ENCODE results near the gene PXMP2.
A peak's percentile ranks its signal among the peaks of the same experiment; 100 is the strongest.
"Not testable (repeated sequence)": the region's sequence is repeated elsewhere in the genome, so short reads cannot be mapped to it uniquely, and the experiment has no call there.

PXMP2 gene

DNA sequence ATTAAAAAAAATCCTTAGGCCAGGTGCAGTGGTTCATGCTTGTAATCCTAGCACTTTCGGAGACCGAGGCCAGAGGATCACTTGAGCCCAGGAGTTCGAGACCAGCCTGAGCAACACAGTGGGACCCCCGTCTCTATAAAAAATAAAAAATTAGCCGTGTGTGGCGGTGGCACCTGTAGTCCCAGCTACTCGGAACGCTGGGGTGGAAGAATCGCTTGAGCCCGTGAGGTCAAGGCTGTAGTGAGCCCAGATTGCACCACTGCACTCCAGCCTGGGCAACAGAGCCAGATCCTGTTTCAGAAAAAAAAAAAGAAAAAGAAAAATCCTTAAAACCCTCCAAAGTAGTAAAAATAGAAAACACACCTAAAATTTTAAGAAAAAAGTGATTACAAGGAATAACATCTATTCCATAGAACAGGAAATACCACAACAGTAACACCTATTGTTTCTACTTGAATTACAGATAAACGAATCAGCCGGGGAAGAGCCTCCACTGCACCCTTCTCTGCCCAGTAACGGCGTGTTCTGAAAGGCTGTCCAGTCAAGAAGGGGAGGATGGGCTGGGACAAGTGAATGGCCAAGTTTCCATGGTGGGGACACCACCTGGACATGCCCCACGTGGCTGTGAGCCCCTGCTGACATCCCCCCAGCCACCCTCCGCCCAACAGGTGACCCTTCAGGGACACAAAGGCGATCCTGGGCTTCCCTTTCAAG is 18.1 kb upstream of the PXMP2 start:
- Mint-ChIP-seq H3K27me3 (no peaks in the 10 kb centered on the region), H3K4me3 (no peak overlapping the region), H3K4me1 (no peaks in the 10 kb centered on the region), H3K36me3 (ENCODE audit: low read depth) (peaks cover 61% of the 10 kb centered on the region), H3K9me3 (no peaks in the 10 kb centered on the region), H3K27ac (no peak overlapping the region)
- ATAC-seq, result no peak
- no peak for DNase-seq

- ATAC-seq (no peak), DNase-seq (no peak)
- no peaks in the 10 kb centered on the region for H3K9me3 Mint-ChIP-seq
- H3K4me1 Mint-ChIP-seq, result no peaks in the 10 kb centered on the region
- no peak overlapping the region for H3K4me3 Mint-ChIP-seq
- peaks cover 53% of the 10 kb centered on the region for H3K36me3 Mint-ChIP-seq (ENCODE audit: low read depth)
- H3K27ac Mint-ChIP-seq, result no peak overlapping the region
- no peaks in the 10 kb centered on the region for H3K27me3 Mint-ChIP-seq
Measured at GRCh38 chr12:132672116-132672515, 15.3 kb upstream of the PXMP2 start.

GRCh38 chr12:132672678-132673077 is 14.7 kb upstream of the PXMP2 start:
- H3K36me3 Mint-ChIP-seq (ENCODE audit: low read depth), result peaks cover 53% of the 10 kb centered on the region

GRCh38 chr12:132673288-132674179 is 13.9 kb upstream of the PXMP2 start:
- H3K27ac Mint-ChIP-seq, result no peak overlapping the region
- DNase-seq (no peak), ATAC-seq (no peak)
- no peaks in the 10 kb centered on the region for H3K4me1 Mint-ChIP-seq
- no peaks in the 10 kb centered on the region for H3K9me3 Mint-ChIP-seq
- H3K27me3 Mint-ChIP-seq, result no peaks in the 10 kb centered on the region
- no peak overlapping the region for H3K4me3 Mint-ChIP-seq
- peaks cover 56% of the 10 kb centered on the region for H3K36me3 Mint-ChIP-seq (ENCODE audit: low read depth)

More at GRCh38 chr12:132672678-132673077, 14.7 kb upstream of the PXMP2 start:
- Mint-ChIP-seq H3K9me3 (no peaks in the 10 kb centered on the region), H3K27me3 (no peaks in the 10 kb centered on the region), H3K27ac (no peak overlapping the region), H3K4me1 (no peaks in the 10 kb centered on the region), H3K4me3 (no peak overlapping the region)
- DNase-seq, result no peak
- ATAC-seq, result no peak

DNA sequence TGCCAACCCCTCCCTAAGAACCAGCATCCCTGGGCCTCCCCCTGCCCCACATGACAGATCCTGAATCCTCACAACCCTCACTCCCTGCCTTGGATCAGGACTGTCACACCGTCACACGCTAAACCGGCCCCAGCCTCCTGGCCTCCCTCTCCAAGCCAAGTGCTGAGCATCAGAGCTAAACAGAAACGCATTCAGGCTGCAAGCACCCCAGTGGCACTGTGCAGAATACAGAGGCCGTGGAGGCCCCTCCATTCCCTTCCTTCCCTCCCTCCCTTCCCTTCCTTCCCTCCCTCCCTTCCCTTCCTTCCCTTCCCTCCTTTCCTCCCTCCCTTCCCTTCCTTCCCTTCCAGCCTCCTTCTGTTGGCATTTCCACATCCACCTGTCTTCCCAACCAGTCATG is 12.8 kb upstream of the PXMP2 start:
- no peaks in the 10 kb centered on the region for H3K9me3 Mint-ChIP-seq
- H3K4me1 Mint-ChIP-seq, result no peaks in the 10 kb centered on the region
- peaks cover 55% of the 10 kb centered on the region for H3K36me3 Mint-ChIP-seq (ENCODE audit: low read depth)
- DNase-seq (no peak), ATAC-seq (no peak)
- no peak overlapping the region for H3K27ac Mint-ChIP-seq
- H3K27me3 Mint-ChIP-seq, result no peaks in the 10 kb centered on the region
- no peak overlapping the region for H3K4me3 Mint-ChIP-seq

- H3K36me3 Mint-ChIP-seq (ENCODE audit: low read depth), result peaks cover 60% of the 10 kb centered on the region
Measured at GRCh38 chr12:132675757-132676432, 11.5 kb upstream of the PXMP2 start.

DNA sequence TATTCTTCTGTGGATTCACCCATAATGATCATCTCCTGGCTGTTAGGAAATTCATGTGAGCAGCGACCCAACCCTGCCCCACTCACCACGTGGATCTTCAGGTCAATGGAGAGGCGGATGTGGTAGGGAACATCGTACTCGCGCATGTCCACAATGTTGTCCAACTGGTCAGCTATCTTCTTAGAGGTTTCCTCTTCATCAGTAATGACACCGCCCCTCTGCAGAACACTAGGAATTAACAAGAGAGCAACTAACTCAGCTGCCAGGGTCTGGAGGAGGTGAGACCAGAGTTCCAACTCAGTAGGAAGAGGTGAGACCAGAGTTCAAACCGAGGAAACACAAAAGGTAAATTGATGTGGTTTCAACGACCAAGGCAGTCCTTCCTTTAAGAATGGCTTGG is 9.9 kb upstream of the PXMP2 start:
- Mint-ChIP-seq H3K36me3 (ENCODE audit: low read depth) (peaks cover 52% of the 10 kb centered on the region), H3K27ac (no peak overlapping the region), H3K27me3 (no peaks in the 10 kb centered on the region), H3K4me1 (no peaks in the 10 kb centered on the region), H3K4me3 (no peak overlapping the region), H3K9me3 (no peaks in the 10 kb centered on the region)
- ATAC-seq (no peak), DNase-seq (no peak)

More at GRCh38 chr12:132675757-132676432, 11.5 kb upstream of the PXMP2 start:
- no peaks in the 10 kb centered on the region for H3K27me3 Mint-ChIP-seq
- no peaks in the 10 kb centered on the region for H3K4me1 Mint-ChIP-seq
- no peak overlapping the region for H3K27ac Mint-ChIP-seq
- H3K9me3 Mint-ChIP-seq, result no peaks in the 10 kb centered on the region
- ATAC-seq (no peak), DNase-seq (no peak)
- no peak overlapping the region for H3K4me3 Mint-ChIP-seq

GRCh38 chr12:132685400-132685799 is 2.0 kb upstream of the PXMP2 start:
- H3K27ac Mint-ChIP-seq, result peak overlapping the region; percentile 71
- H3K4me1 Mint-ChIP-seq, result peaks cover 22% of the 10 kb centered on the region
- DNase-seq (no peak), ATAC-seq (no peak)
- H3K27me3 Mint-ChIP-seq, result peaks cover 2% of the 10 kb centered on the region
- H3K9me3 Mint-ChIP-seq, result no peaks in the 10 kb centered on the region
- H3K4me3 Mint-ChIP-seq, result peak overlapping the region; percentile 76
- peaks cover 21% of the 10 kb centered on the region for H3K36me3 Mint-ChIP-seq (ENCODE audit: low read depth)

GRCh38 chr12:132686825-132687210 is 569 bp upstream of the PXMP2 start:
- Mint-ChIP-seq H3K4me1 (peaks cover 22% of the 10 kb centered on the region), H3K27ac (peak overlapping the region; percentile 74), H3K9me3 (no peaks in the 10 kb centered on the region), H3K36me3 (ENCODE audit: low read depth) (peaks cover 18% of the 10 kb centered on the region), H3K4me3 (peak overlapping the region; percentile 76), H3K27me3 (peaks cover 2% of the 10 kb centered on the region)
- DNase-seq, result no peak
- peak; percentile 45 for ATAC-seq

GRCh38 chr12:132689227-132689626 is 1.8 kb downstream of the PXMP2 start:
- no peak for DNase-seq
- ATAC-seq, result no peak
- peak overlapping the region; percentile 50 for H3K27ac Mint-ChIP-seq

GRCh38 chr12:132690112-132690511 is 2.7 kb downstream of the PXMP2 start:
- Mint-ChIP-seq H3K4me3 (peak overlapping the region; percentile 66), H3K36me3 (ENCODE audit: low read depth) (peaks cover 18% of the 10 kb centered on the region), H3K9me3 (no peaks in the 10 kb centered on the region), H3K4me1 (peaks cover 20% of the 10 kb centered on the region), H3K27me3 (peaks cover 2% of the 10 kb centered on the region), H3K27ac (no peak overlapping the region)
- no peak for ATAC-seq
- DNase-seq, result no peak

More at GRCh38 chr12:132689227-132689626, 1.8 kb downstream of the PXMP2 start:
- peaks cover 18% of the 10 kb centered on the region for H3K36me3 Mint-ChIP-seq (ENCODE audit: low read depth)
- peaks cover 22% of the 10 kb centered on the region for H3K4me1 Mint-ChIP-seq
- H3K9me3 Mint-ChIP-seq, result no peaks in the 10 kb centered on the region
- peak overlapping the region; percentile 66 for H3K4me3 Mint-ChIP-seq
- H3K27me3 Mint-ChIP-seq, result peaks cover 2% of the 10 kb centered on the region

- not testable (repeated sequence) for H3K4me1 Mint-ChIP-seq, H3K4me3 Mint-ChIP-seq, H3K9me3 Mint-ChIP-seq, DNase-seq, ATAC-seq, H3K27me3 Mint-ChIP-seq, H3K27ac Mint-ChIP-seq
- H3K36me3 Mint-ChIP-seq (ENCODE audit: low read depth), result peaks cover 15% of the 10 kb centered on the region
Measured at GRCh38 chr12:132692030-132692429, 4.6 kb downstream of the PXMP2 start.

DNA sequence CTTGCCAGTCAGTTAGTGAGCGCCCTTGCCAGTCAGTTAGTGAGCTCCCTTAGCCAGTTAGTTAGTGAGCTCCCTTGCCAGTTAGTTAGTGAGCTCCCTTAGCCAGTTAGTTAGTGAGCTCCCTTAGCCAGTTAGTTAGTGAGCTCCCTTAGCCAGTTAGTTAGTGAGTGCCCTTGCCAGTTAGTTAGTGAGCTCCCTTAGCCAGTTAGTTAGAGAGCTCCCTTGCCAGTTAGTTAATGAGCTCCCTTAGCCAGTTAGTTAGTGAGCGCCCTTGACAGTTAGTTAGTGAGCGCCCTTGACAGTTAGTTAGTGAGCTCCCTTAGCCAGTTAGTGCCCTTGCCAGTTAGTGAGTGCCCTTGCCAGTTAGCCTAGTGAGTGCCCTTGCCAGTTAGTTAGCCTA is 7.5 kb downstream of the PXMP2 start:
- H3K4me1 Mint-ChIP-seq, H3K27ac Mint-ChIP-seq, H3K27me3 Mint-ChIP-seq: not testable (repeated sequence)

GRCh38 chr12:132695431-132695830 is 8.0 kb downstream of the PXMP2 start:
- H3K4me3 Mint-ChIP-seq, result no peak overlapping the region

More for the DNA sequence above, 7.5 kb downstream of the PXMP2 start:
- peaks cover 24% of the 10 kb centered on the region for H3K36me3 Mint-ChIP-seq (ENCODE audit: low read depth)
- not testable (repeated sequence) for H3K4me3 Mint-ChIP-seq, DNase-seq, H3K9me3 Mint-ChIP-seq, ATAC-seq

More at GRCh38 chr12:132695431-132695830, 8.0 kb downstream of the PXMP2 start:
- peaks cover 23% of the 10 kb centered on the region for H3K36me3 Mint-ChIP-seq (ENCODE audit: low read depth)
- ATAC-seq, result no peak
- no peaks in the 10 kb centered on the region for H3K27me3 Mint-ChIP-seq
- H3K4me1 Mint-ChIP-seq, result peaks cover 3% of the 10 kb centered on the region
- no peak for DNase-seq
- H3K9me3 Mint-ChIP-seq, result no peaks in the 10 kb centered on the region
- no peak overlapping the region for H3K27ac Mint-ChIP-seq

All from activated naive CD8-positive, alpha-beta T cell treated with anti-CD3 and anti-CD28 coated beads, Interleukin-2, amount 50 U/mL, for 24 hours (primary cell).